Mesendoderm (in vitro differentiated cells): Measurements from ENCODE around the gene ASB3.

ENCODE experiments used
- DNase-seq: peaks from one replicate; pipeline ENCODE4 v3.0.0; 2013
- H2AK5ac ChIP-seq: 2 replicates; pipeline ENCODE4 v1.6.1; 2013; ENCODE audit warnings: low read length, inconsistent platforms
- H2BK120ac ChIP-seq: 2 replicates; pipeline ENCODE4 v1.6.1; 2013; ENCODE audit warnings: low read depth, mild to moderate bottlenecking, low read length, moderate library complexity, mixed read lengths
- H2BK15ac ChIP-seq: replicated peaks from 2 replicates; pipeline ENCODE4 v1.6.1; 2013; ENCODE audit warnings: low read depth, mild to moderate bottlenecking, moderate library complexity
- H2BK5ac ChIP-seq: 2 replicates; pipeline ENCODE4 v1.6.1; 2013; ENCODE audit warnings: low read length, inconsistent platforms
- H3K18ac ChIP-seq: 2 replicates; pipeline ENCODE4 v1.6.1; 2013; ENCODE audit warnings: mild to moderate bottlenecking, low read length, mixed read lengths
- H3K23ac ChIP-seq: one replicate; pipeline ENCODE4 v1.6.1; 2013; ENCODE audit warnings: low read length
- H3K27ac ChIP-seq: 2 replicates; pipeline ENCODE4 v1.5.1; 2013; ENCODE audit warnings: low read depth, mild to moderate bottlenecking, inconsistent platforms, low read length, moderate library complexity
- H3K27me3 ChIP-seq: 2 replicates; pipeline ENCODE4 v1.6.1; 2013; ENCODE audit warnings: low read length, control low read depth, mild to moderate bottlenecking, inconsistent platforms; ENCODE audit not compliant: insufficient read depth, poor library complexity
- H3K36me3 ChIP-seq: 2 replicates; pipeline ENCODE4 v1.6.1; 2013; ENCODE audit warnings: low read length, inconsistent platforms; ENCODE audit not compliant: control insufficient read depth, insufficient read depth
- H3K4ac ChIP-seq: one replicate; pipeline ENCODE4 v1.6.1; 2013; ENCODE audit warnings: low read depth, mild to moderate bottlenecking, low read length, moderate library complexity
- H3K4me1 ChIP-seq: 2 replicates; pipeline ENCODE4 v1.6.1; 2013; ENCODE audit warnings: low read depth, low read length, inconsistent platforms; ENCODE audit not compliant: control insufficient read depth
- H3K4me2 ChIP-seq: 2 replicates; pipeline ENCODE4 v1.6.1; 2013; ENCODE audit warnings: low read length
- H3K4me3 ChIP-seq: 2 replicates; pipeline ENCODE4 v1.5.1; 2013; ENCODE audit warnings: mild to moderate bottlenecking, low read length
- H3K56ac ChIP-seq: one replicate; pipeline ENCODE4 v1.6.1; 2013; ENCODE audit warnings: low read length
- H3K79me1 ChIP-seq: 2 replicates; pipeline ENCODE4 v1.6.1; 2013; ENCODE audit warnings: low read length, inconsistent platforms
- H3K79me2 ChIP-seq: 2 replicates; pipeline ENCODE4 v1.6.1; 2013; ENCODE audit warnings: mild to moderate bottlenecking, low read length; ENCODE audit not compliant: control insufficient read depth, insufficient read depth
- H3K9ac ChIP-seq: 2 replicates; pipeline ENCODE4 v1.6.1; 2013; ENCODE audit warnings: low read length, inconsistent platforms
- H4K5ac ChIP-seq: one replicate; pipeline ENCODE4 v1.6.1; 2013; ENCODE audit warnings: low read length
- H4K8ac ChIP-seq: one replicate; pipeline ENCODE4 v1.6.1; 2013; ENCODE audit warnings: low read depth, mild to moderate bottlenecking, control low read depth, low read length, moderate library complexity
- WGBS: extraction: QIAGEN DNeasy Blood & Tissue Kit; methylation state at CpG from one replicate; pipeline ENCODE4 v1.1.7; 2013; ENCODE audit warnings: low lambda C conversion rate, missing lambda C conversion rate; ENCODE audit not compliant: insufficient coverage; ENCODE audit errors: extremely low coverage; 5-methylcytosine and 5-hydroxymethylcytosine counted together

ASB3 gene

DNA sequence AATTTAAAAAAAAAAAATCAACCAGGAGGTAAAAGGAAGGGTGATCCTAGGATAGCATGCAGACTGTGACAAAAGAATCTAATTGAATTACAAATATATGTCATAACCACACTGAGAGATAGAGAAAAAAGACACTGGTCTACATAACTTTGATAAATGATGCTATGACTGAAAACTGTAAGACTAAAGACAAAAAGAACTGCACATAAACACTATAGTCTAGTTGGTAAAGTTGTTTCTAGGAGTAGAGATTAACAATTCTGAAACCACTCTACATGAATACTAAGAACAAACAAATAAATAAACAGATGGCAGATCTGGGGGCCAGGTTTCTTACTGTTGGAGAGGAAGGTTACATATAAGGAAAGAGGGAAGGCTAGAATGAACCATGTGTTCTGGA lies 33.7 kb downstream of the ASB3 start:
- no peak overlapping the region for H3K27ac ChIP-seq
- no peaks in the 10 kb centered on the region for H3K36me3 ChIP-seq
- H3K4ac ChIP-seq: no peak overlapping the region

DNA sequence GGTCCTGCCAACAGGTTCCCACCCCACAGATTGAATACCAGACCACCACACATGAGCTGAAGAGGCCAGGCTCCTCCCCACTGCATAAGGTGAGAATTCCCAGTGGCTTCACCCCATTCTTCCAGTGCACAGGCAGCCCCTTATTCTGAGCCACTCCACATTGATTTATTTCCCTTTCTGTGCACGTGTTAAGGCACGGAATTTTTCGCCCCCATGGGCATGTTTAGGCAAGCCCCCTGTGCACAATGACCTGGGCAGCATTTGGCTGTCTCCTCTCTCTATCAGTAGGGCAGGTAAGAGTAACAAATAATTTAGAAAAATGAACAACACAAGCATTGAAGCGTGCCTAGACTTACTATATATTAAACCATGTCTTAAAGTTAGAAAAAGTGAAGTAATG lies 34.4 kb downstream of the ASB3 start:
- no peak overlapping the region for H3K18ac ChIP-seq
- H3K4me3 ChIP-seq: no peak overlapping the region
- H4K5ac ChIP-seq: no peak overlapping the region
- H3K79me1 ChIP-seq: no peaks in the 10 kb centered on the region
- no peaks in the 10 kb centered on the region for H3K79me2 ChIP-seq
- DNase-seq: no peak
- no peak overlapping the region for H3K23ac ChIP-seq
- no peaks in the 10 kb centered on the region for H3K4me1 ChIP-seq
- H2BK15ac ChIP-seq: no peak overlapping the region
- no peaks in the 10 kb centered on the region for H3K27me3 ChIP-seq
- H3K4me2 ChIP-seq: no peak overlapping the region
- no peak overlapping the region for H2BK5ac ChIP-seq
- H3K36me3 ChIP-seq: no peaks in the 10 kb centered on the region
- H4K8ac ChIP-seq: no peak overlapping the region
- WGBS: no CpG with 5 or more reads among the region's 4 CpGs
- H3K27ac ChIP-seq: no peak overlapping the region
- H2BK120ac ChIP-seq: no peak overlapping the region
- H3K9ac ChIP-seq: no peak overlapping the region
- no peak overlapping the region for H2AK5ac ChIP-seq
- H3K4ac ChIP-seq: no peak overlapping the region
- H3K56ac ChIP-seq: no peak overlapping the region

More for the DNA sequence above, 33.7 kb downstream of the ASB3 start:
- Histone ChIP-seq H3K27me3 (no peaks in the 10 kb centered on the region), H2BK120ac (no peak overlapping the region), H3K56ac (no peak overlapping the region), H3K4me2 (no peak overlapping the region), H2BK15ac (no peak overlapping the region), H3K9ac (no peak overlapping the region), H3K18ac (no peak overlapping the region), H3K79me2 (no peaks in the 10 kb centered on the region), H2BK5ac (no peak overlapping the region), H3K79me1 (no peaks in the 10 kb centered on the region), H3K4me1 (no peaks in the 10 kb centered on the region), H3K4me3 (no peak overlapping the region), H4K5ac (no peak overlapping the region), H2AK5ac (no peak overlapping the region), H4K8ac (no peak overlapping the region), H3K23ac (no peak overlapping the region)
- DNase-seq: no peak

DNA sequence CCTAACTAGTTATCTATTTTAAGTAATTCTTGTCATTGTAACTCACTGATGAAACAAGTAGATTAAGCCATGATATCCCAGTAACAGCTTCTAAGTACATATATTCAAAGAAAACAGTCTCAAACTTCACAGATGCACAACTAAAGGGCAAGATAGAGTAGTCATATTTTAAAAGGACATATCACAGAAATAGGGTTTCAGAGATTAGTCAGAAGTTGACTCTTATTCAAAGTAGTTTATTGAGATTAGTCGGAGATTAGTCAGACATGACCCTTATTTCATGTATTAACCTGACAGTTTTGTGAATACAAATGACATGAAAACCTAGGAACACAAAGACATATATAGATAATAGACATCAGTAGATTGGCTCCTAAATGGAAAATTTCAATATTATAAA lies 35.0 kb downstream of the ASB3 start:
- no peak overlapping the region for H3K56ac ChIP-seq
- no peaks in the 10 kb centered on the region for H3K79me2 ChIP-seq
- H2AK5ac ChIP-seq: no peak overlapping the region
- DNase-seq: no peak
- H4K8ac ChIP-seq: no peak overlapping the region
- no peak overlapping the region for H3K9ac ChIP-seq
- H3K36me3 ChIP-seq: no peaks in the 10 kb centered on the region
- H3K23ac ChIP-seq: no peak overlapping the region
- no peak overlapping the region for H2BK120ac ChIP-seq
- WGBS: no CpG with 5 or more reads among the region's 1 CpG
- no peaks in the 10 kb centered on the region for H3K79me1 ChIP-seq
- no peak overlapping the region for H3K4ac ChIP-seq
- no peak overlapping the region for H3K27ac ChIP-seq
- H3K4me3 ChIP-seq: no peak overlapping the region
- no peak overlapping the region for H2BK5ac ChIP-seq
- no peak overlapping the region for H4K5ac ChIP-seq
- no peak overlapping the region for H3K18ac ChIP-seq
- no peaks in the 10 kb centered on the region for H3K4me1 ChIP-seq
- H3K27me3 ChIP-seq: no peaks in the 10 kb centered on the region
- H3K4me2 ChIP-seq: no peak overlapping the region
- no peak overlapping the region for H2BK15ac ChIP-seq

DNA sequence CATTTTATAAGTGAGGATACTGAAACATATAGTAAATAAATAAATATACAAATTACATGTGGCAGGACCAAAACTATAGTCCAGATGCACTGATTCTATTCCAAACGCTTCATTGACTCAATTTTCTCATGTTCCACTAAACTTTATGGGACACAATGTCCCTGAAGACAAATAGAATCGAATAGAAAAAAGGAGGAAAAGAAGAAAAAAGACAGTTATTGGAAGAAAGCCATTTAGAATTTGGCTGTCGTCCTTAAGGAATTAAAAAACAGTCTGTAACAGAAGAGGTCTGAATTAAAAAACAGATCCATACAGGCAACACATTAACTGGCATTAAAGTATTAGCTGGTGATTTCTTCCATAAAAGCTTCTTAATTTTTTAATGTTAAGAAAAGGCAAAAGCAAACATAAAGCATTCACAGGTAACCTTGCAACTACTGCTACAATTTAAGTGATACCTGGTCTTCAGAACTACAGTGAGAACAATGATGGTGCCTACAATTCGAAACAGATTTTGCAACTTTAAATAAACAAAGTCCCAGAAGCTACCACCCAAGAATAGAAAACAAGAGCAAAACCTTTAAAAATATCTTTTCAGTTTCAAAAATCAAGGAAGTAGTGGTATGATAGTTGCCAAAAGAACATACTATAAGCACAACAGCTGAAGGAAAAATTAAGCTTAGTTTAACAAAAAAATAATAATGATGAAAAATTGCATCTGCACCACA lies 36.5 kb downstream of the ASB3 start:
- H3K36me3 ChIP-seq: no peaks in the 10 kb centered on the region
- no peak overlapping the region for H3K56ac ChIP-seq
- no peak for DNase-seq
- H2BK120ac ChIP-seq: no peak overlapping the region
- H3K4me1 ChIP-seq: no peaks in the 10 kb centered on the region
- no peaks in the 10 kb centered on the region for H3K27me3 ChIP-seq
- no peak overlapping the region for H3K18ac ChIP-seq
- H2BK5ac ChIP-seq: no peak overlapping the region
- no peak overlapping the region for H3K4ac ChIP-seq
- H4K8ac ChIP-seq: no peak overlapping the region
- H3K4me2 ChIP-seq: no peak overlapping the region
- WGBS: no CpG with 5 or more reads among the region's 4 CpGs
- no peak overlapping the region for H2BK15ac ChIP-seq
- no peak overlapping the region for H3K4me3 ChIP-seq
- no peak overlapping the region for H2AK5ac ChIP-seq
- no peak overlapping the region for H3K27ac ChIP-seq
- no peak overlapping the region for H4K5ac ChIP-seq
- H3K9ac ChIP-seq: no peak overlapping the region
- H3K79me2 ChIP-seq: no peaks in the 10 kb centered on the region
- no peak overlapping the region for H3K23ac ChIP-seq
- no peaks in the 10 kb centered on the region for H3K79me1 ChIP-seq

DNA sequence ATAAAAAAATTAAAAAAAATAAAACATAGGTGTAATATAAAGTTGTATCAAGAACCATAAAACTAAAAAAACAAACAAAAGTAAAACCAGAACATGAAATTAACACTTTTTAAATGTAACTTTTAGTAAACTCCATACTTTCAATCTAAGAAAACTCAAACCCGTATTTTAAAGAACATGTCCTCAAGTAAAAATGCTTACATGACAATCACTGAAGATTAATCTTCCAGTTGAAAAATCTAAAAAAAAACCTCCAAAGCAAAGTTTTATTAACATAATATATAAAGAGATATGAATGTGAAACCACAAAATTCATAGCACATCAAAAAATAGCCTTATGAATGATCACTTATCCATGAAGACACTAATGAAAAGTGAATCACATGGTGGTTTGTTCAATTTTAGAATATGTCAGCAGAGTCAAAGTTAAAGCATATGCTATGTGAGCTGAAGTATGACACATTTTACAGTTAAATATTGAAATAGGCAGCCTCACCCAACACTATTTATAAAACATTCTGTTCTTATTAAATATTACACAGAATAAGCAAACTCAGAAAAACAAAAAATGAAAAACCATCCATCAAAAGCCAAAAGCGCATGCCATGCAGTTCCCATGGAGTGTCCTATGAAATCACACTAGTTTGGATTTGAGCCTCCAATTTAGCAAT lies 42.2 kb downstream of the ASB3 start:
- no peak overlapping the region for H4K8ac ChIP-seq
- H3K79me2 ChIP-seq: no peaks in the 10 kb centered on the region
- no peak overlapping the region for H2AK5ac ChIP-seq
- H3K4me3 ChIP-seq: no peak overlapping the region
- no peaks in the 10 kb centered on the region for H3K27me3 ChIP-seq
- no peak overlapping the region for H3K56ac ChIP-seq
- H3K36me3 ChIP-seq: no peaks in the 10 kb centered on the region
- H3K27ac ChIP-seq: no peak overlapping the region
- H4K5ac ChIP-seq: no peak overlapping the region
- no peak overlapping the region for H3K18ac ChIP-seq
- no peaks in the 10 kb centered on the region for H3K4me1 ChIP-seq
- no peak overlapping the region for H3K23ac ChIP-seq
- DNase-seq: no peak
- no peak overlapping the region for H3K4ac ChIP-seq
- no peaks in the 10 kb centered on the region for H3K79me1 ChIP-seq
- no peak overlapping the region for H2BK120ac ChIP-seq
- no peak overlapping the region for H3K9ac ChIP-seq
- H2BK5ac ChIP-seq: no peak overlapping the region
- H3K4me2 ChIP-seq: no peak overlapping the region
- H2BK15ac ChIP-seq: no peak overlapping the region
- WGBS: no CpG with 5 or more reads among the region's 2 CpGs

DNA sequence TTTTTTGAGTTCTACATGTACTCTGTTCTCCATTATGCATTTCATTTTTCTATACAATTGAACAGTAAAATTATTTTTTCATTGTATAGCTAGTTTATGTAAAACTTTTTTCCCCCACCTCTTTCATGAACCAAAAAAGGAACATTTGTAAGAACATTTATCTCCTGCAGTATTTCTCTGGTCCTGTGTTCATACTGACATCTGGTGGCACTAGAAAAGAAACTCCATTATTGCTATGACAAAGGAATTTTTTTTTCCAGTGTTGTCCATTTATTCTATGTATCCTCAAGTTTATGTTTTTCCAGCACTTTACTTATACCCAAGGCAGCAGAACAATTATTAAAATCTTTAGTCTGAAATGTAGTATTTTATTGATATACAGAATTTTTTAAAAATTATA lies 46.6 kb downstream of the ASB3 start:
- Histone ChIP-seq H3K23ac (no peak overlapping the region), H3K27me3 (no peaks in the 10 kb centered on the region), H3K18ac (no peak overlapping the region), H3K79me1 (peaks cover 2% of the 10 kb centered on the region), H4K5ac (no peak overlapping the region), H2BK15ac (no peak overlapping the region), H3K4ac (no peak overlapping the region), H4K8ac (no peak overlapping the region), H3K4me1 (no peaks in the 10 kb centered on the region), H2BK120ac (no peak overlapping the region), H2AK5ac (no peak overlapping the region), H3K4me3 (no peak overlapping the region), H2BK5ac (no peak overlapping the region), H3K9ac (no peak overlapping the region), H3K79me2 (no peaks in the 10 kb centered on the region), H3K27ac (no peak overlapping the region), H3K4me2 (no peak overlapping the region), H3K56ac (no peak overlapping the region), H3K36me3 (no peaks in the 10 kb centered on the region)
- peak; percentile 42 for DNase-seq
